Fibroblast of lung (primary cell): Measurements from ENCODE around the gene TBC1D9.

Experiments
- EZH2 ChIP-seq: IDR thresholded peaks from 2 replicates; pipeline ENCODE4 v1.5.1; 2012; ENCODE audit warnings: low read length, control low read depth, mild to moderate bottlenecking; ENCODE audit errors: missing control alignments
- TF ChIP-seq, protein P1 (sequence below), 2 donors: IDR thresholded peaks in 1 of 2; conservative IDR thresholded peaks in 1 of 2; 1 replicate in 1 of 2; 2 replicates in 1 of 2; pipeline ENCODE4 v1.5.1; 2011 to 2012; ENCODE audit warnings: low read length in 2 of 2, control low read depth in 1 of 2, inconsistent platforms in 1 of 2, low read depth in 1 of 2, mild to moderate bottlenecking in 1 of 2

DNA sequence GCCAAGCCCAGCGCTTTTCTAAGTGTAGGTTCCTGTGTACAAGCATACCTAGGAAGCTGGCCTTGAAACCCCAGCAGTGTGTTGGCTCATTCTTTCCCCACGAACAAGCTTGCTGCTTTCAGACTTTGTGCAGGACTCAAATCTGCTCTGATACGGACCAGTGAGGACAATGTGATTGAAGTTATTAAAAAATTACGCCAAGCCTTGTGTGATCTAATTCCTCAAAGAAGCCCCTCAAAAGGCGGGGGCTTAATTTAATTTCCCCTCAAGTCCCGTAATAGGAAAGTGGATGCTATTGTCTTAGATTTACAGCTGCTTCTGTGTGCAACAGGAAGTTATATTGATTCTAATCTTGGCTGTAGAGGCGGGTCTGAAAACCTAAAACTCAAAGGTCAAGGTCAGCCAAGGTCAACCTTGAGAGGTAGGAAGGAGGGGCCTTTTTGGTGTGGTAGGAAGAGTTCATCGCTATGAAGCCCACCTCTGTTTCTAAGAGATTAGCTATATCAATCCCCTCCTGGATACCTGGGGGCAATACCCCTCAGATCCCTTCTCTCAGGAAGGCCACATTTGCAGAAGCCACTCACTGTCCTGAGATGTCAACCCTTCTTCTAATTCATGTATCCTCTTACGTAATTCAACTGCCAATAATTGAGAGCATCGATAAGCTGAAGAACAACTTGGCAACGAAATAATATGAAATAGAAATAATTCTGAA, 45.1 kb downstream of the TBC1D9 start:
- TF ChIP-seq, protein P1, sequence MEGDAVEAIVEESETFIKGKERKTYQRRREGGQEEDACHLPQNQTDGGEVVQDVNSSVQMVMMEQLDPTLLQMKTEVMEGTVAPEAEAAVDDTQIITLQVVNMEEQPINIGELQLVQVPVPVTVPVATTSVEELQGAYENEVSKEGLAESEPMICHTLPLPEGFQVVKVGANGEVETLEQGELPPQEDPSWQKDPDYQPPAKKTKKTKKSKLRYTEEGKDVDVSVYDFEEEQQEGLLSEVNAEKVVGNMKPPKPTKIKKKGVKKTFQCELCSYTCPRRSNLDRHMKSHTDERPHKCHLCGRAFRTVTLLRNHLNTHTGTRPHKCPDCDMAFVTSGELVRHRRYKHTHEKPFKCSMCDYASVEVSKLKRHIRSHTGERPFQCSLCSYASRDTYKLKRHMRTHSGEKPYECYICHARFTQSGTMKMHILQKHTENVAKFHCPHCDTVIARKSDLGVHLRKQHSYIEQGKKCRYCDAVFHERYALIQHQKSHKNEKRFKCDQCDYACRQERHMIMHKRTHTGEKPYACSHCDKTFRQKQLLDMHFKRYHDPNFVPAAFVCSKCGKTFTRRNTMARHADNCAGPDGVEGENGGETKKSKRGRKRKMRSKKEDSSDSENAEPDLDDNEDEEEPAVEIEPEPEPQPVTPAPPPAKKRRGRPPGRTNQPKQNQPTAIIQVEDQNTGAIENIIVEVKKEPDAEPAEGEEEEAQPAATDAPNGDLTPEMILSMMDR (conservative IDR thresholded peaks at IDR 0.05 in 1 of 2, IDR thresholded peaks at IDR 0.05 in 1 of 2; ENCODE audit: low read depth in 1 of 2, low read length in 2 of 2): no peak
- TF ChIP-seq EZH2: no peak
